Lower leg skin (tissue), 3 donors: Measurements from ENCODE around the gene SAMD8.

Experiments
- CTCF ChIP-seq, 3 donors: fragments of 450-650 bp; IDR thresholded peaks; one replicate each; pipeline ENCODE4 v1.5.1; 2016; ENCODE audit warnings: antibody characterized with exemption in 3 of 3, mild to moderate bottlenecking in 3 of 3, moderate library complexity in 2 of 3
- POLR2A ChIP-seq, 2 donors: fragments of 450-650 bp; IDR thresholded peaks; one replicate each; pipeline ENCODE4 v1.6.1; 2016 to 2017; ENCODE audit warnings: antibody characterized with exemption in 2 of 2, mild to moderate bottlenecking in 1 of 2, moderate library complexity in 1 of 2

- TF ChIP-seq CTCF (IDR thresholded peaks at IDR 0.05) (no peak), POLR2A (IDR thresholded peaks at IDR 0.05) (no peak)
These were observed 56.8 kb downstream of the SAMD8 start for GRCh38 chr10:75168275-75168674.
